GM19395 (cell line): ENCODE results near the gene GMDS.
A peak's percentile ranks its signal among the peaks of the same experiment; 100 is the strongest.

Experiments
- ATAC-seq: cut with Tn5 transposase; IDR thresholded peaks from one replicate; pipeline ENCODE4 v1.9.1; 2021; ENCODE audit warnings: mild to moderate bottlenecking, moderate library complexity; ENCODE audit not compliant: unreplicated experiment

Gene GMDS

GRCh38 chr6:1817033-1817761 is 428.2 kb downstream of the GMDS start:
- ATAC-seq, result no peak

- no peak for ATAC-seq
Measured at GRCh38 chr6:1815827-1816452, 429.5 kb downstream of the GMDS start.

- no peak for ATAC-seq
Measured at GRCh38 chr6:1814279-1814678, 431.1 kb downstream of the GMDS start.

GRCh38 chr6:1812487-1812886 is 432.9 kb downstream of the GMDS start:
- ATAC-seq, result no peak

- no peak for ATAC-seq
Measured at GRCh38 chr6:1812034-1812433, 433.4 kb downstream of the GMDS start.

- ATAC-seq, result no peak
Measured at GRCh38 chr6:1810880-1811279, 434.5 kb downstream of the GMDS start.

- ATAC-seq, result no peak
Measured at GRCh38 chr6:1809291-1809988, 436.0 kb downstream of the GMDS start.

GRCh38 chr6:1806935-1807334 is 438.5 kb downstream of the GMDS start:
- ATAC-seq, result no peak

GRCh38 chr6:1802491-1803395 is 442.7 kb downstream of the GMDS start:
- no peak for ATAC-seq

- ATAC-seq, result no peak
Measured at GRCh38 chr6:1801401-1801800, 444.0 kb downstream of the GMDS start.

- ATAC-seq, result no peak
Measured at GRCh38 chr6:1800845-1801244, 444.6 kb downstream of the GMDS start.

GRCh38 chr6:1798965-1799325 is 446.5 kb downstream of the GMDS start:
- no peak for ATAC-seq

- ATAC-seq, result no peak
Measured at GRCh38 chr6:1798303-1798964, 447.0 kb downstream of the GMDS start.

- peak; percentile 36 for ATAC-seq
Measured at GRCh38 chr6:1797801-1798200, 447.6 kb downstream of the GMDS start.

GRCh38 chr6:1796706-1797529 is 448.5 kb downstream of the GMDS start:
- peak; percentile 95 for ATAC-seq

GRCh38 chr6:1795910-1796309 is 449.5 kb downstream of the GMDS start:
- ATAC-seq, result no peak

GRCh38 chr6:1792989-1793388 is 452.4 kb downstream of the GMDS start:
- ATAC-seq, result no peak

- ATAC-seq, result no peak
Measured at GRCh38 chr6:1790684-1791083, 454.7 kb downstream of the GMDS start.

- ATAC-seq, result no peak
Measured at GRCh38 chr6:1789092-1789491, 456.3 kb downstream of the GMDS start.

GRCh38 chr6:1787894-1788293 is 457.5 kb downstream of the GMDS start:
- no peak for ATAC-seq
